H9 (cell line): ENCODE results near the gene SORD. TPM values are rescaled to one million over a fixed set of nuclear protein-coding genes. Genes with fewer than 3 reads are reported as not detected.

Experiments
- DNase-seq: peaks from one replicate; pipeline ENCODE4 v3.0.0-alpha.2; 2017
- H2AFZ ChIP-seq: one replicate; pipeline ENCODE4 v1.6.1; 2013; ENCODE audit warnings: mild to moderate bottlenecking, low read length, control low read depth, moderate library complexity
- H2AK5ac ChIP-seq: 2 replicates; pipeline ENCODE4 v1.6.1; 2013; ENCODE audit warnings: low read length, control low read depth, mixed read lengths; ENCODE audit not compliant: insufficient read length
- H2BK120ac ChIP-seq: one replicate; pipeline ENCODE4 v1.6.1; 2013; ENCODE audit warnings: low read depth, mild to moderate bottlenecking, low read length, control low read depth, inconsistent platforms; ENCODE audit not compliant: poor library complexity, severe bottlenecking
- H2BK12ac ChIP-seq: 2 replicates; pipeline ENCODE4 v1.6.1; 2013; ENCODE audit warnings: low read length, control low read depth, mixed read lengths, low read depth; ENCODE audit not compliant: insufficient read length
- H2BK15ac ChIP-seq: 2 replicates; pipeline ENCODE4 v1.6.1; 2013; ENCODE audit warnings: low read depth, low read length, control low read depth
- H2BK20ac ChIP-seq: one replicate; pipeline ENCODE4 v1.6.1; 2013; ENCODE audit warnings: low read depth, mild to moderate bottlenecking, low read length, control low read depth, inconsistent platforms; ENCODE audit not compliant: poor library complexity, severe bottlenecking
- H2BK5ac ChIP-seq: 2 replicates; pipeline ENCODE4 v1.6.1; 2013; ENCODE audit warnings: low read length, control low read depth, mixed read lengths; ENCODE audit not compliant: insufficient read length
- H3K14ac ChIP-seq: 2 replicates; pipeline ENCODE4 v1.6.1; 2013; ENCODE audit warnings: low read length, control low read depth; ENCODE audit not compliant: insufficient read depth
- H3K18ac ChIP-seq: 2 replicates; pipeline ENCODE4 v1.6.1; 2013; ENCODE audit warnings: low read depth, mild to moderate bottlenecking, mixed read lengths, low read length, control low read depth; ENCODE audit not compliant: insufficient read length
- H3K23ac ChIP-seq: 2 replicates; pipeline ENCODE4 v1.6.1; 2013; ENCODE audit warnings: low read length, control low read depth, mixed read lengths, low read depth; ENCODE audit not compliant: insufficient read length
- H3K23me2 ChIP-seq: 2 replicates; pipeline ENCODE4 v1.6.1; 2013; ENCODE audit warnings: low read depth, mild to moderate bottlenecking, mixed read lengths, low read length, control low read depth; ENCODE audit not compliant: insufficient read length, poor library complexity, severe bottlenecking
- H3K27ac ChIP-seq: 2 replicates; pipeline ENCODE4 v1.5.1; 2013; ENCODE audit warnings: low read length, control low read depth, mixed read lengths, low read depth; ENCODE audit not compliant: insufficient read length
- H3K27me3 ChIP-seq: 2 replicates; pipeline ENCODE4 v1.6.1; 2013; ENCODE audit warnings: low read length, control low read depth, inconsistent platforms; ENCODE audit not compliant: insufficient read depth
- H3K4ac ChIP-seq: 2 replicates; pipeline ENCODE4 v1.6.1; 2013; ENCODE audit warnings: low read depth, mild to moderate bottlenecking, control low read depth, inconsistent platforms, low read length, moderate library complexity
- H3K4me1 ChIP-seq: 2 replicates; pipeline ENCODE4 v1.6.1; 2013; ENCODE audit warnings: low read length, control low read depth, inconsistent platforms; ENCODE audit not compliant: insufficient read depth
- H3K4me2 ChIP-seq: 2 replicates; pipeline ENCODE4 v1.6.1; 2013; ENCODE audit warnings: low read length, control low read depth, mixed read lengths; ENCODE audit not compliant: insufficient read length, insufficient read depth
- H3K56ac ChIP-seq: 2 replicates; pipeline ENCODE4 v1.6.1; 2013; ENCODE audit warnings: low read depth, mild to moderate bottlenecking, mixed read lengths, low read length, control low read depth; ENCODE audit not compliant: insufficient read length
- H3K79me1 ChIP-seq: 2 replicates; pipeline ENCODE4 v1.6.1; 2013; ENCODE audit warnings: low read depth, mild to moderate bottlenecking, moderate library complexity, low read length, control low read depth, inconsistent platforms; ENCODE audit not compliant: insufficient read depth, poor library complexity, severe bottlenecking
- H3K79me2 ChIP-seq: 2 replicates; pipeline ENCODE4 v1.6.1; 2013; ENCODE audit warnings: low read length, control low read depth, inconsistent platforms; ENCODE audit not compliant: insufficient read depth
- H3K9ac ChIP-seq: 2 replicates; pipeline ENCODE4 v1.6.1; 2013; ENCODE audit warnings: low read length, control low read depth, mixed read lengths; ENCODE audit not compliant: insufficient read length; ENCODE audit errors: extremely low read depth
- H3K9me3 ChIP-seq: one replicate; pipeline ENCODE4 v1.6.1; 2013; ENCODE audit warnings: low read depth, low read length, inconsistent platforms; ENCODE audit not compliant: control insufficient read depth
- H3T11ph ChIP-seq: one replicate; pipeline ENCODE4 v1.6.1; 2013; ENCODE audit warnings: mild to moderate bottlenecking, low read length, control low read depth, inconsistent platforms
- H4K20me1 ChIP-seq: one replicate; pipeline ENCODE4 v1.6.1; 2013; ENCODE audit not compliant: control insufficient read depth, insufficient read length, insufficient read depth
- H4K5ac ChIP-seq: 2 replicates; pipeline ENCODE4 v1.6.1; 2013; ENCODE audit warnings: low read depth, mild to moderate bottlenecking, mixed read lengths, low read length, control low read depth; ENCODE audit not compliant: insufficient read length
- H4K8ac ChIP-seq: replicated peaks from 2 replicates; pipeline ENCODE4 v1.6.1; 2013; ENCODE audit warnings: low read length, control low read depth, mixed read lengths, low read depth; ENCODE audit not compliant: insufficient read length
- H4K91ac ChIP-seq: 2 replicates; pipeline ENCODE4 v1.6.1; 2013; ENCODE audit warnings: low read depth, mild to moderate bottlenecking, moderate library complexity, mixed read lengths, low read length, control low read depth; ENCODE audit not compliant: insufficient read length
- H3K27ac Mint-ChIP-seq, 3 experiments: 2 replicates in 2 of 3; 3 replicates in 1 of 3; pipeline ENCODE4 v1.8.0; 2020 to 2021; ENCODE audit warnings: mixed read lengths in 3 of 3, mild to moderate bottlenecking in 1 of 3, moderate library complexity in 1 of 3
- H3K27me3 Mint-ChIP-seq: 2 replicates; pipeline ENCODE4 v1.8.0; 2021; ENCODE audit warnings: low read depth, mild to moderate bottlenecking, moderate library complexity, mixed read lengths
- H3K36me3 Mint-ChIP-seq, 3 experiments: 2 replicates in 2 of 3; 3 replicates in 1 of 3; pipeline ENCODE4 v1.8.0; 2020 to 2021; ENCODE audit warnings: low read depth in 3 of 3, mixed read lengths in 3 of 3; ENCODE audit not compliant: insufficient read depth in 1 of 3
- H3K4me1 Mint-ChIP-seq, 2 experiments: 2 replicates each; pipeline ENCODE4 v1.8.0; 2020; ENCODE audit warnings: mixed read lengths in 2 of 2
- H3K4me3 Mint-ChIP-seq, 2 experiments: 2 replicates in 1 of 2; 3 replicates in 1 of 2; pipeline ENCODE4 v1.8.0; 2020 to 2021; ENCODE audit warnings: mild to moderate bottlenecking in 2 of 2, mixed read lengths in 2 of 2, moderate library complexity in 1 of 2
- H3K9me3 Mint-ChIP-seq, 2 experiments: 2 replicates in 1 of 2; 3 replicates in 1 of 2; pipeline ENCODE4 v1.8.0; 2020; ENCODE audit warnings: mild to moderate bottlenecking in 2 of 2, mixed read lengths in 2 of 2, moderate library complexity in 1 of 2
- WGBS: extraction: QIAGEN DNeasy Blood & Tissue Kit; methylation state at CpG from one replicate; pipeline ENCODE4 v1.1.7; 2013; ENCODE audit warnings: missing lambda C conversion rate, low lambda C conversion rate, mixed read lengths; ENCODE audit not compliant: insufficient read length; ENCODE audit errors: extremely low coverage; 5-methylcytosine and 5-hydroxymethylcytosine counted together
- total RNA-seq: library from RNA; stranded (reverse); gene quantifications from 2 replicates; pipeline ENCODE4 v1.2.1, GENCODE V29; 2021
- TF ChIP-seq, protein P1 (sequence below): fragments of 200-600 bp; sonication (generic); conservative IDR thresholded peaks from 3 replicates; pipeline ENCODE4 v1.8.0; 2021; ENCODE audit warnings: antibody characterized with exemption, mild to moderate bottlenecking

SORD gene
- total RNA-seq, 1 experiment from 2014 or later: 35.2 TPM

DNA sequence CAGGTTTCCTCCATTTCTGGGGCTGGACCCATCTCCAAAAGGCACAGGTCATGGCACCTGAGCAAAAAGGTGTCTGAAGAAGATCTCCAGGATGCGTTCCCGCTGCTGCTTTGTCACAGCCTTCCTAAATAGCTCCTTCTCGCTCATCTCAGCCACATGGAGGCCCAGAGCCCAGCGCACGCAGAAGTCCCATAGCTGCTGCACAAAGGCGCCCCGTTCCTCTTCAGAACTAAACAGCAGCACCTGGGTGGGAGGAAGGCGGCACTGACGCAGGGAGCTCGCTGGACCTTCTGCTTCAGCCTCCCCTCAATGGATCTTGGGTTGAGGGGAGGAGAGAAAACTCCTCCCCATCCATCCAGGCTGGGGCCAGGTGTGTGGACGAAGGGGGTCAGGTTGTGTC, 82.6 kb downstream of the SORD start:
- Histone ChIP-seq H2AFZ (no peak overlapping the region), H2BK20ac (no peak overlapping the region), H4K5ac (no peak overlapping the region), H3T11ph (no peak overlapping the region), H4K91ac (no peak overlapping the region), H3K27me3 (peaks cover 13% of the 10 kb centered on the region; the same call in 1 of the 2 replicates), H3K79me2 (no peaks in the 10 kb centered on the region), H3K56ac (no peak overlapping the region), H3K9me3 (no peaks in the 10 kb centered on the region), H3K23ac (no peak overlapping the region), H3K18ac (no peak overlapping the region), H3K4ac (no peak overlapping the region), H3K14ac (no peak overlapping the region), H3K9ac (no peak overlapping the region), H2AK5ac (no peak overlapping the region), H3K23me2 (no peaks in the 10 kb centered on the region), H3K27ac (no peak overlapping the region), H2BK15ac (no peak overlapping the region), H4K20me1 (no peaks in the 10 kb centered on the region), H2BK120ac (no peak overlapping the region), H2BK12ac (no peak overlapping the region), H4K8ac (no peak overlapping the region), H3K79me1 (no peaks in the 10 kb centered on the region), H3K4me2 (no peak overlapping the region), H3K4me1 (peaks cover 6% of the 10 kb centered on the region; the same call in 1 of the 2 replicates), H2BK5ac (no peak overlapping the region)
- DNase-seq: no peak
- H3K4me1 Mint-ChIP-seq: peaks cover 12 to 20% of the 10 kb centered on the region in 2 experiments
- no peaks in the 10 kb centered on the region for H3K9me3 Mint-ChIP-seq
- H3K4me3 Mint-ChIP-seq: no peak overlapping the region
- H3K27me3 Mint-ChIP-seq: peaks cover 42% of the 10 kb centered on the region
- TF ChIP-seq, protein P1, sequence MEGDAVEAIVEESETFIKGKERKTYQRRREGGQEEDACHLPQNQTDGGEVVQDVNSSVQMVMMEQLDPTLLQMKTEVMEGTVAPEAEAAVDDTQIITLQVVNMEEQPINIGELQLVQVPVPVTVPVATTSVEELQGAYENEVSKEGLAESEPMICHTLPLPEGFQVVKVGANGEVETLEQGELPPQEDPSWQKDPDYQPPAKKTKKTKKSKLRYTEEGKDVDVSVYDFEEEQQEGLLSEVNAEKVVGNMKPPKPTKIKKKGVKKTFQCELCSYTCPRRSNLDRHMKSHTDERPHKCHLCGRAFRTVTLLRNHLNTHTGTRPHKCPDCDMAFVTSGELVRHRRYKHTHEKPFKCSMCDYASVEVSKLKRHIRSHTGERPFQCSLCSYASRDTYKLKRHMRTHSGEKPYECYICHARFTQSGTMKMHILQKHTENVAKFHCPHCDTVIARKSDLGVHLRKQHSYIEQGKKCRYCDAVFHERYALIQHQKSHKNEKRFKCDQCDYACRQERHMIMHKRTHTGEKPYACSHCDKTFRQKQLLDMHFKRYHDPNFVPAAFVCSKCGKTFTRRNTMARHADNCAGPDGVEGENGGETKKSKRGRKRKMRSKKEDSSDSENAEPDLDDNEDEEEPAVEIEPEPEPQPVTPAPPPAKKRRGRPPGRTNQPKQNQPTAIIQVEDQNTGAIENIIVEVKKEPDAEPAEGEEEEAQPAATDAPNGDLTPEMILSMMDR: no peak
- WGBS: no CpG with 5 or more reads among the region's 11 CpGs
- H3K27ac Mint-ChIP-seq: no peak overlapping the region
- H3K36me3 Mint-ChIP-seq: no peaks in the 10 kb centered on the region; a peak in 1 of 7 replicates
